Left lung (tissue), 10 donors: ENCODE data around the gene DHCR24. TPM values are rescaled to one million over a fixed set of nuclear protein-coding genes. Genes with fewer than 3 reads are reported as not detected.
A peak's percentile ranks its signal among the peaks of the same experiment; 100 is the strongest.

ENCODE experiments used
- ATAC-seq: fragments of 200-7000 bp; cut with Tn5 transposase; one replicate; pipeline ENCODE4 v1.9.1; 2020; ENCODE audit warnings: moderate library complexity
- DNase-seq, 4 donors: peaks; one replicate each; pipeline ENCODE4 v3.0.0-alpha.2; 2013 to 2020
- H3K27ac ChIP-seq, 2 donors: fragments of 200-600 bp; sonication (generic) in 1 of 2; one replicate each; pipeline versions ENCODE4 v1.5.0 to v1.8.0; 2020 to 2021
- H3K27me3 ChIP-seq, 2 donors: fragments of 200-600 bp; sonication (generic) in 1 of 2; one replicate each; pipeline versions ENCODE4 v1.5.0 to v1.8.0; 2020 to 2021
- H3K36me3 ChIP-seq, 2 donors: fragments of 200-600 bp; sonication (generic) in 1 of 2; one replicate each; pipeline versions ENCODE4 v1.5.0 to v1.8.0; 2020 to 2021
- H3K4me1 ChIP-seq, 2 donors: fragments of 200-600 bp; one replicate each; pipeline ENCODE4 v1.8.0; 2021
- H3K4me3 ChIP-seq, 2 donors: fragments of 200-600 bp; sonication (generic) in 1 of 2; one replicate each; pipeline versions ENCODE4 v1.5.0 to v1.8.0; 2020 to 2021; ENCODE audit warnings: mild to moderate bottlenecking in 1 of 2
- H3K9me3 ChIP-seq, 2 donors: fragments of 200-600 bp; sonication (generic) in 1 of 2; one replicate each; pipeline versions ENCODE4 v1.5.0 to v1.8.0; 2020 to 2021
- CTCF ChIP-seq, 2 donors: fragments of 200-600 bp; sonication (generic) in 1 of 2; IDR thresholded peaks; one replicate each; pipeline versions ENCODE4 v1.5.0 to v1.8.0; 2021; ENCODE audit warnings: antibody characterized with exemption in 2 of 2
- intact Hi-C, 2 donors: fragments of 100-400 bp; cut with DNase I; formaldehyde crosslinking; loops; one replicate each; pipeline versions ENCODE4 v1.11.2 to v1.14.2; 2022
- polyA plus RNA-seq, 6 donors: library from polyadenylated mRNA; unstranded; fragments of 120-200 nt; gene quantifications; one replicate each; pipeline ENCODE4 v1.2.1, GENCODE V29; 2013; ENCODE audit not compliant: insufficient read length in 6 of 6
- total RNA-seq, 2 donors: library from RNA; stranded (reverse); fragmentation: NEBNext Ultra II Directional; extraction: Animal tissue kit (Norgen Biotek cat#: 25700); gene quantifications; one replicate each; pipeline ENCODE4 v1.2.1, GENCODE V29; 2021
- donor health status: DM: no; HTN: yes; CAD: no.
- donor health status: DM: no; HTN: no; CAD: no.

Gene DHCR24
- total and polyA plus RNA-seq, 8 donors: 30.1 to 741 (median 51.2) TPM

GRCh38 chr1:54887665-54888071, 673 bp upstream of the DHCR24 start:
- H3K4me3 ChIP-seq: peak overlapping the region; percentile 74 to 81
- intact Hi-C loops: no loop called here
- H3K27me3 ChIP-seq: peaks cover 0 to 27% of the 10 kb centered on the region in 2 donors
- peak; percentile 39 for ATAC-seq
- TF ChIP-seq CTCF (IDR thresholded peaks at IDR 0.05): no peak
- H3K36me3 ChIP-seq: peaks cover 0 to 9% of the 10 kb centered on the region in 2 donors
- H3K27ac ChIP-seq: peak overlapping the region; percentile 73 to 77
- peaks cover 3 to 42% of the 10 kb centered on the region in 2 donors for H3K4me1 ChIP-seq
- no peaks in the 10 kb centered on the region for H3K9me3 ChIP-seq
- no peak for DNase-seq

GRCh38 chr1:54885807-54886723, 930 bp downstream of the DHCR24 start:
- H3K4me1 ChIP-seq: peaks cover 3 to 42% of the 10 kb centered on the region in 2 donors
- intact Hi-C loops: no loop called here
- H3K36me3 ChIP-seq: peaks cover 0 to 24% of the 10 kb centered on the region in 2 donors
- no peaks in the 10 kb centered on the region for H3K9me3 ChIP-seq
- peak overlapping the region; percentile 74 to 81 for H3K4me3 ChIP-seq
- peak; percentile 62 for ATAC-seq
- DNase-seq: peak in 1 of 4 donors; percentile 69
- H3K27me3 ChIP-seq: peaks cover 0 to 27% of the 10 kb centered on the region in 2 donors
- no peak for TF ChIP-seq CTCF (IDR thresholded peaks at IDR 0.05)
- peak overlapping the region; percentile 42 to 73 for H3K27ac ChIP-seq

GRCh38 chr1:54885237-54885679, 1.7 kb downstream of the DHCR24 start:
- no peak for DNase-seq
- Histone ChIP-seq H3K4me3 (peak overlapping the region; percentile 74 to 81), H3K4me1 (peaks cover 3 to 42% of the 10 kb centered on the region in 2 donors), H3K9me3 (no peaks in the 10 kb centered on the region), H3K36me3 (peaks cover 0 to 31% of the 10 kb centered on the region in 2 donors), H3K27me3 (peaks cover 0 to 22% of the 10 kb centered on the region in 2 donors), H3K27ac (peak overlapping the region in 1 of 2 donors; percentile 73)
- TF ChIP-seq CTCF (IDR thresholded peaks at IDR 0.05): no peak
- no peak for ATAC-seq
- intact Hi-C loops: no loop called here

- peaks cover 0 to 18% of the 10 kb centered on the region in 2 donors for H3K27me3 ChIP-seq
- H3K27ac ChIP-seq: no peak overlapping the region
- H3K4me1 ChIP-seq: peaks cover 3 to 42% of the 10 kb centered on the region in 2 donors
- H3K9me3 ChIP-seq: no peaks in the 10 kb centered on the region
- peaks cover 0 to 36% of the 10 kb centered on the region in 2 donors for H3K36me3 ChIP-seq
- intact Hi-C loops: no loop called here
- ATAC-seq (no peak), DNase-seq (no peak)
- no peak for TF ChIP-seq CTCF (IDR thresholded peaks at IDR 0.05)
- peak overlapping the region in 1 of 2 donors; percentile 74 for H3K4me3 ChIP-seq
Measured at GRCh38 chr1:54884768-54885167, 2.2 kb downstream of the DHCR24 start.

- intact Hi-C loops: no loop called here
- no peak for TF ChIP-seq CTCF (IDR thresholded peaks at IDR 0.05)
- Histone ChIP-seq H3K36me3 (peaks cover 0 to 36% of the 10 kb centered on the region in 2 donors), H3K27ac (peak overlapping the region in 1 of 2 donors; percentile 13), H3K9me3 (no peaks in the 10 kb centered on the region), H3K4me3 (peak overlapping the region in 1 of 2 donors; percentile 74), H3K4me1 (peaks cover 3 to 42% of the 10 kb centered on the region in 2 donors), H3K27me3 (peaks cover 0 to 16% of the 10 kb centered on the region in 2 donors)
- ATAC-seq: no peak
- no peak for DNase-seq
Measured at GRCh38 chr1:54884135-54884586, 2.8 kb downstream of the DHCR24 start.
